22Rv1 (cell line): ENCODE data around the gene RNF213.

Source experiments
- CTCF ChIP-seq: fragments of 450-650 bp; IDR thresholded peaks from 2 replicates; pipeline ENCODE4 v1.5.1; 2017; ENCODE audit warnings: mild to moderate bottlenecking
- ZFX ChIP-seq: fragments of 450-650 bp; IDR thresholded peaks from 2 replicates; pipeline ENCODE4 v1.6.1; 2017; ENCODE audit warnings: antibody characterized with exemption, borderline replicate concordance

- no peak for TF ChIP-seq CTCF
- no peak for TF ChIP-seq ZFX
Measured at GRCh38 chr17:80365001-80365965, 104.6 kb downstream of the RNF213 start.
